Measurements from ENCODE around the gene RSPO4.

RSPO4 gene

DNA sequence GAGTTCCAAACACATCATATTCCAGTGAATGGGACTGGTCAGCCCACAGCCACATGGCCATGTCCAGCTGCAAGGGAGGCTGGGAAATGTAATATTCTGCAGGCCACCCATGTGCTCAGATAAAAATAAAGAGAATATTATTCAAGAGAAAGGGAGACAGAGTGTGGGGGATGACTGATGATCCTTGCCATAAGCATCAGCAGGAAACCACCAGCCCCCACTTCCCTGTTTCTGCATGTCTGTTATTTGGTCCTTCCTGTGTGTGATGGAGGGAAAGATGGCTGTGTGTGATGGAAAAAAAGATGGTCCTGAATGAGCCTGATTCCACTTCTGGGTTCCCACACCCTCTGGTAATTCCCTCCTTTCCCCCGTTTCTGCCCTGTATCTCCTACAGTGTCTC, 13.1 kb upstream of the RSPO4 start:
- no peak for DNase-seq (ENCODE audit: low spot score)
- no peak for TF ChIP-seq CTCF (IDR thresholded peaks at IDR 0.05; ENCODE audit: extremely low read depth, missing control alignments)

GRCh38 chr20:1014471-1014870, 12.4 kb upstream of the RSPO4 start:
- TF ChIP-seq CTCF (IDR thresholded peaks at IDR 0.05; ENCODE audit: extremely low read depth, missing control alignments) = no peak
- no peak for DNase-seq (ENCODE audit: low spot score)

- TF ChIP-seq CTCF (IDR thresholded peaks at IDR 0.05; ENCODE audit: extremely low read depth, missing control alignments) = no peak
These were observed 11.6 kb upstream of the RSPO4 start for GRCh38 chr20:1013566-1014340.

DNA sequence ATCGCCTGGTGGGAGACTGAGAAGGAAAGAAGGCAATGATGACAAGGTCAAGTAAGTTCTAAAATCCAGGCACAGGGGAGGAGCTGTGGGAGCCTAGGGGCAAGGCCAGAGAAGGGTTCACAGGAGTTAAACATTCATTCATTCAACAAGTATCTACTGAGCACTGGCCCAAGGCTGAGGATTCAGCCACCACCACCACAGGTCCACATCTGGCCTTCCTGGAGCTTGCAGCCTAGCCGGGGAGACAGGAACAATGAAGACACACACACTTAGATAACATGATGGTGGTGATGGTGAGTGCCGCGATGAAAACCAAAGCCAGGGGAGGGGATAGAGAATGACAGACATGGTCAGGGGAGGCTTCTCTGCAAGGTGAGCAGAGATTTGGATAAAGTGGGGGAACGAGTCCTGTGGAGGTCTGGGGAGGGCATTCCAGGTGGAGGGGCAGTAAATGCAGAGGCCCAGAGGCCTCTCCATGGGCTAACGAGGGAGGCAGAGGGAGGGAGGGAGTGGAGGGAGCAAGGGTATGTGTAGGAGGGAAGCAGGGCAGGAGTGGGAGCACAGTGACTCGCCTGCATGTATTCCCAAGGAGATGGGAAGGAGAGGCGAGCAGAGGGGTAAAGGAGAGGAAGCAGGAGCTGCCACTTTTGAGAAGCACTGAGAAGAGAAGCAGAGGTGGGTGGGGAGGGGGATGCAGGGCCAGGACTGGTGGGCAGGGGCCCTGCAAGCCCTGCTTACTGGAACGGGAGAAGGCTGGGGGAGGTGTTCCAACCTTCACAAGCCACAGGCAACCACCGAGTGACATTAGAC, 10.5 kb upstream of the RSPO4 start:
- DNase-seq (ENCODE audit: low spot score) = no peak
- TF ChIP-seq CTCF (IDR thresholded peaks at IDR 0.05; ENCODE audit: extremely low read depth, missing control alignments) = no peak

More at GRCh38 chr20:1013566-1014340, 11.6 kb upstream of the RSPO4 start:
- DNase-seq (ENCODE audit: low spot score) = no peak

- no peak for TF ChIP-seq CTCF (IDR thresholded peaks at IDR 0.05; ENCODE audit: extremely low read depth, missing control alignments)
- peak; percentile 72 for DNase-seq (ENCODE audit: low spot score)
These were observed 8.5 kb upstream of the RSPO4 start for GRCh38 chr20:1010659-1011058.

- TF ChIP-seq CTCF (IDR thresholded peaks at IDR 0.05; ENCODE audit: extremely low read depth, missing control alignments) = no peak
- DNase-seq (ENCODE audit: low spot score) = peak; percentile 65
These were observed 3.4 kb upstream of the RSPO4 start for GRCh38 chr20:1005452-1006027.
